Ishikawa (cell line): ENCODE data around the gene CCDC188.

Experiments
- CEBPB ChIP-seq: IDR thresholded peaks from 2 replicates; pipeline ENCODE4 v1.6.1; 2012
- CREB1 ChIP-seq: IDR thresholded peaks from 2 replicates; pipeline ENCODE4 v1.6.1; 2012; ENCODE audit warnings: low read depth
- EGR1 ChIP-seq: IDR thresholded peaks from 2 replicates; pipeline ENCODE4 v1.6.1; 2012
- EP300 ChIP-seq: IDR thresholded peaks from 2 replicates; pipeline ENCODE4 v1.6.1; 2012; ENCODE audit warnings: borderline replicate concordance
- FOXM1 ChIP-seq: IDR thresholded peaks from 2 replicates; pipeline ENCODE4 v1.6.1; 2012; ENCODE audit warnings: low read depth, borderline replicate concordance
- MAX ChIP-seq: IDR thresholded peaks from 2 replicates; pipeline ENCODE4 v1.6.1; 2012
- NFIC ChIP-seq: IDR thresholded peaks from 2 replicates; pipeline ENCODE4 v1.6.1; 2012
- RAD21 ChIP-seq: IDR thresholded peaks from 2 replicates; pipeline ENCODE4 v1.6.1; 2012; ENCODE audit warnings: low read depth
- REST ChIP-seq: IDR thresholded peaks from 2 replicates; pipeline ENCODE4 v1.6.1; 2012; ENCODE audit warnings: low read depth, mild to moderate bottlenecking
- TAF1 ChIP-seq: IDR thresholded peaks from 2 replicates; pipeline ENCODE4 v1.6.1; 2012; ENCODE audit warnings: low read depth, mild to moderate bottlenecking
- TCF12 ChIP-seq: IDR thresholded peaks from 2 replicates; pipeline ENCODE4 v1.6.1; 2012; ENCODE audit warnings: low read depth
- TEAD4 ChIP-seq: IDR thresholded peaks from 2 replicates; pipeline ENCODE4 v1.6.1; 2012
- USF1 ChIP-seq: IDR thresholded peaks from 2 replicates; pipeline ENCODE4 v1.6.1; 2012
- YY1 ChIP-seq: IDR thresholded peaks from 2 replicates; pipeline ENCODE4 v1.6.1; 2012; ENCODE audit warnings: low read depth
- ZBTB7A ChIP-seq: IDR thresholded peaks from 2 replicates; pipeline ENCODE4 v1.6.1; 2012; ENCODE audit warnings: low read depth

CCDC188 gene

GRCh38 chr22:20110359-20110985, 40.4 kb downstream of the CCDC188 start:
- TF ChIP-seq ZBTB7A (no peak), TAF1 (no peak), TCF12 (no peak), FOXM1 (no peak), CREB1 (no peak), MAX (no peak), TEAD4 (no peak), CEBPB (no peak), EP300 (no peak), NFIC (no peak), USF1 (no peak), YY1 (no peak), RAD21 (no peak), REST (no peak), EGR1 (no peak)

- TF ChIP-seq TCF12 (no peak), CREB1 (no peak), MAX (no peak), REST (no peak), YY1 (no peak), TEAD4 (no peak), EP300 (no peak)
Measured at GRCh38 chr22:20109411-20110358, 41.2 kb downstream of the CCDC188 start.

- TF ChIP-seq NFIC (no peak), FOXM1 (no peak), ZBTB7A (no peak), CREB1 (no peak), TAF1 (no peak), YY1 (no peak), TCF12 (no peak), REST (no peak)
Measured at GRCh38 chr22:20108757-20109230, 42.1 kb downstream of the CCDC188 start.

GRCh38 chr22:20107951-20108756, 42.7 kb downstream of the CCDC188 start:
- TF ChIP-seq TCF12 (no peak), REST (no peak), CEBPB (no peak), USF1 (no peak), EP300 (no peak), EGR1 (no peak), FOXM1 (no peak), NFIC (no peak), TAF1 (no peak), TEAD4 (no peak), CREB1 (no peak), MAX (no peak), YY1 (no peak), RAD21 (no peak), ZBTB7A (no peak)
